B cell (primary cell): ENCODE measurements around the gene MAP4K1.

ENCODE experiments used
- CTCF ChIP-seq: fragments of 200-600 bp; IDR thresholded peaks from one replicate; pipeline ENCODE4 v1.8.0; 2022; ENCODE audit warnings: antibody characterized with exemption, mild to moderate bottlenecking
- EZH2 ChIP-seq: IDR thresholded peaks from 2 replicates; pipeline ENCODE4 v1.6.1; 2012; ENCODE audit warnings: borderline replicate concordance, low read depth, mild to moderate bottlenecking, moderate library complexity, low read length; ENCODE audit not compliant: insufficient read depth, poor library complexity, severe bottlenecking

- TF ChIP-seq CTCF, result no peak
- no peak for TF ChIP-seq EZH2
These were observed 20.7 kb downstream of the MAP4K1 start for GRCh38 chr19:38597075-38597474.
